HepG2 (cell line): ENCODE data around the gene GRHL1. TPM values are rescaled to one million over a fixed set of nuclear protein-coding genes. Genes with fewer than 3 reads are reported as not detected.

Source experiments
- ATF1 ChIP-seq: IDR thresholded peaks from 2 replicates; pipeline ENCODE4 v1.6.1; 2016; ENCODE audit warnings: mild to moderate bottlenecking, control low read depth
- BHLHE40 ChIP-seq: IDR thresholded peaks from 2 replicates; pipeline ENCODE4 v1.6.1; 2011; ENCODE audit warnings: low read length, improper control_type of control experiment
- ESRRA ChIP-seq: sonication (generic); formaldehyde crosslinking; IDR thresholded peaks from 2 replicates; pipeline ENCODE4 v1.5.1; 2020; ENCODE audit warnings: mild to moderate bottlenecking, low read depth, missing genetic modification reagents
- GATA4 ChIP-seq: sonication (generic); IDR thresholded peaks from 2 replicates; pipeline ENCODE4 v1.6.1; 2016; ENCODE audit warnings: antibody characterized with exemption, low read depth, borderline replicate concordance
- GATAD1 ChIP-seq: IDR thresholded peaks from 2 replicates; pipeline ENCODE4 v1.6.1; 2016; ENCODE audit warnings: missing genetic modification reagents, missing compliant biosample characterization
- GATAD2A ChIP-seq: IDR thresholded peaks from 2 replicates; pipeline ENCODE4 v1.6.1; 2016
- GPN1 ChIP-seq: sonication (generic); formaldehyde crosslinking; IDR thresholded peaks from 2 replicates; pipeline ENCODE4 v1.5.1; 2020; ENCODE audit warnings: missing genetic modification reagents, borderline replicate concordance
- HNRNPH1 ChIP-seq: fragments of 200-400 bp; formaldehyde crosslinking; optimal IDR thresholded peaks from 2 replicates; pipeline ENCODE3; 2017; ENCODE audit warnings: mild to moderate bottlenecking, low read depth, low read length
- HNRNPLL ChIP-seq: fragments of 200-400 bp; formaldehyde crosslinking; IDR thresholded peaks from 2 replicates; pipeline ENCODE4 v1.6.1; 2017; ENCODE audit warnings: mild to moderate bottlenecking, low read depth, low read length; ENCODE audit not compliant: poor library complexity, severe bottlenecking
- KAT2B ChIP-seq: fragments of 150-350 bp; IDR thresholded peaks from 2 replicates; pipeline ENCODE4 v1.6.1; 2014; ENCODE audit warnings: low read depth, low read length, borderline replicate concordance
- KLF9 ChIP-seq: IDR thresholded peaks from 2 replicates; pipeline ENCODE4 v1.6.1; 2016; ENCODE audit warnings: low read depth
- NKX3-1 ChIP-seq: sonication (generic); formaldehyde crosslinking; IDR thresholded peaks from 2 replicates; pipeline ENCODE4 v1.5.0; 2020; ENCODE audit warnings: missing genetic modification reagents
- PHF20 ChIP-seq: sonication (generic); formaldehyde crosslinking; IDR thresholded peaks from 2 replicates; pipeline ENCODE4 v1.5.0; 2020; ENCODE audit warnings: mild to moderate bottlenecking, missing genetic modification reagents
- RAD21 ChIP-seq: fragments of 450-650 bp; formaldehyde crosslinking; IDR thresholded peaks from 2 replicates; pipeline ENCODE4 v1.5.0; 2020; ENCODE audit warnings: mild to moderate bottlenecking
- STAT5B ChIP-seq: sonication (generic); formaldehyde crosslinking; IDR thresholded peaks from 2 replicates; pipeline ENCODE4 v1.4.0; 2020; ENCODE audit warnings: missing genetic modification reagents
- YY1 ChIP-seq: IDR thresholded peaks from 2 replicates; pipeline ENCODE4 v1.6.1; 2011; ENCODE audit warnings: low read length, low read depth, moderate library complexity, mild to moderate bottlenecking; ENCODE audit not compliant: insufficient read depth, insufficient replicate concordance
- ZNF382 ChIP-seq: sonication (generic); formaldehyde crosslinking; IDR thresholded peaks from 2 replicates; pipeline ENCODE4 v1.5.0; 2020; ENCODE audit warnings: missing genetic modification reagents, mild to moderate bottlenecking, borderline replicate concordance
- ZNF441 ChIP-seq: sonication (generic); formaldehyde crosslinking; IDR thresholded peaks from 2 replicates; pipeline ENCODE4 v1.7.0; 2021; ENCODE audit warnings: missing genetic modification reagents, borderline replicate concordance
- ZNF550 ChIP-seq: sonication (generic); formaldehyde crosslinking; IDR thresholded peaks from 2 replicates; pipeline ENCODE4 v1.4.0; 2020; ENCODE audit warnings: mild to moderate bottlenecking, missing genetic modification reagents, borderline replicate concordance
- ZNF790 ChIP-seq: sonication (generic); formaldehyde crosslinking; IDR thresholded peaks from 2 replicates; pipeline ENCODE4 v1.8.0; 2022; ENCODE audit warnings: missing genetic modification reagents, mild to moderate bottlenecking, borderline replicate concordance
- ZSCAN22 ChIP-seq: sonication (generic); formaldehyde crosslinking; IDR thresholded peaks from 2 replicates; pipeline ENCODE4 v1.4.0; 2020; ENCODE audit warnings: mild to moderate bottlenecking, missing genetic modification reagents
- polyA plus RNA-seq, 8 experiments: library from polyadenylated mRNA; depleted of rRNA in 3 of 8; stranded (reverse) in 7 of 8; unstranded in 1 of 8; fragments of >200 nt; fragmentation: Illumina TruSeq in 4 of 8; extraction: Trizol in 4 of 8; gene quantifications; 2 replicates each; pipeline versions ENCODE4 v1.2.1 to v1.2.3, GENCODE V29; 2011 to 2016; ENCODE audit warnings: low read depth in 4 of 8, missing spikeins in 1 of 8, mixed read lengths in 1 of 8; ENCODE audit not compliant: insufficient read depth in 1 of 8
- total RNA-seq, 5 experiments: library from RNA; depleted of rRNA; stranded (reverse); fragments of >200 nt; fragmentation: Illumina TruSeq; extraction: Trizol; gene quantifications; 2 replicates each; pipeline ENCODE4 v1.2.3, GENCODE V29; 2016; ENCODE audit warnings: low read depth in 1 of 5
- TF ChIP-seq, protein P1 (sequence below): sonication (generic); formaldehyde crosslinking; IDR thresholded peaks from 2 replicates; pipeline ENCODE4 v1.8.0; 2022; ENCODE audit warnings: missing genetic modification reagents, mild to moderate bottlenecking, moderate library complexity, borderline replicate concordance
- TF ChIP-seq, protein P2 (sequence below): IDR thresholded peaks from 2 replicates; pipeline ENCODE4 v1.6.1; 2016; ENCODE audit warnings: low read depth, borderline replicate concordance
- TF ChIP-seq, protein P3 (sequence below): sonication (generic); formaldehyde crosslinking; IDR thresholded peaks from 2 replicates; pipeline ENCODE4 v1.4.0; 2020; ENCODE audit warnings: mild to moderate bottlenecking, missing genetic modification reagents, borderline replicate concordance
- TF ChIP-seq, protein P4 (sequence below): sonication (generic); formaldehyde crosslinking; IDR thresholded peaks from 2 replicates; pipeline ENCODE4 v1.8.1; 2022; ENCODE audit warnings: mild to moderate bottlenecking, missing genetic modification reagents

Gene GRHL1
- total and polyA plus RNA-seq, 2 of the 13 experiments (the other 11 are each of a cell fraction or from before 2014, with no cell fraction given): 9.3 to 12.0 TPM

DNA sequence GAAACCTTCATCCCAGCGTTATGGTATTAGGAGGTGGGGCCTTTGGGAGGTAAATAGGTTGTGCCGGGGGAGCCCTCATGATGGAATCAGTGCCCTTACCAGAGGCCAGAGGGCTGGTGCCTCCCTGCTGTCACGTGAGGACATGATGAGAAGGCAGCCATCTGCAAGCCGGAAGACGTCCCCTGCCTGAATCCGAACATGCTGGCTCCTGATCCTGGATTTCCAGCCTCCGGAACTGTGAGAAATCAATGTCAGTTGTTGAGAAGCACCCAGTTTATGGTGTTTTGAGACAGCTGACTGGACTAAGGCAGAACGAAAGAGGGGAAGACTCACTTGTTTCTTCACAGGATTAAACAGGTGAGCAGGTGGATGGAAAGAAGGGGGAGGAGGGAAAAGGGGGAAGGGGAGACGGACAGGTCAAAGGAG is 78.8 kb downstream of the GRHL1 start (continued):
- TF ChIP-seq, protein P1, sequence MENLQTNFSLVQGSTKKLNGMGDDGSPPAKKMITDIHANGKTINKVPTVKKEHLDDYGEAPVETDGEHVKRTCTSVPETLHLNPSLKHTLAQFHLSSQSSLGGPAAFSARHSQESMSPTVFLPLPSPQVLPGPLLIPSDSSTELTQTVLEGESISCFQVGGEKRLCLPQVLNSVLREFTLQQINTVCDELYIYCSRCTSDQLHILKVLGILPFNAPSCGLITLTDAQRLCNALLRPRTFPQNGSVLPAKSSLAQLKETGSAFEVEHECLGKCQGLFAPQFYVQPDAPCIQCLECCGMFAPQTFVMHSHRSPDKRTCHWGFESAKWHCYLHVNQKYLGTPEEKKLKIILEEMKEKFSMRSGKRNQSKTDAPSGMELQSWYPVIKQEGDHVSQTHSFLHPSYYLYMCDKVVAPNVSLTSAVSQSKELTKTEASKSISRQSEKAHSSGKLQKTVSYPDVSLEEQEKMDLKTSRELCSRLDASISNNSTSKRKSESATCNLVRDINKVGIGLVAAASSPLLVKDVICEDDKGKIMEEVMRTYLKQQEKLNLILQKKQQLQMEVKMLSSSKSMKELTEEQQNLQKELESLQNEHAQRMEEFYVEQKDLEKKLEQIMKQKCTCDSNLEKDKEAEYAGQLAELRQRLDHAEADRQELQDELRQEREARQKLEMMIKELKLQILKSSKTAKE (CRISPR knock-in tag): no peak
- no peak for TF ChIP-seq RAD21 (CRISPR knock-in tag)
- TF ChIP-seq ZSCAN22 (CRISPR knock-in tag): no peak
- TF ChIP-seq STAT5B (CRISPR knock-in tag): no peak
- no peak for TF ChIP-seq ZNF382 (CRISPR knock-in tag)
- TF ChIP-seq ZNF550: no peak
- no peak for TF ChIP-seq KLF9 (CRISPR knock-in tag)
- no peak for TF ChIP-seq ATF1 (CRISPR knock-in tag)
- TF ChIP-seq BHLHE40: peak; percentile 89
- TF ChIP-seq, protein P2, sequence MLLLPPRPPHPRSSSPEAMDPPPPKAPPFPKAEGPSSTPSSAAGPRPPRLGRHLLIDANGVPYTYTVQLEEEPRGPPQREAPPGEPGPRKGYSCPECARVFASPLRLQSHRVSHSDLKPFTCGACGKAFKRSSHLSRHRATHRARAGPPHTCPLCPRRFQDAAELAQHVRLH: no peak
- TF ChIP-seq NKX3-1: no peak
- TF ChIP-seq KAT2B: no peak
- no peak for TF ChIP-seq GATAD1 (CRISPR knock-in tag)
- 0 out of 2 replicates have a peak, but pooled peaks have one; percentile 49 for TF ChIP-seq ZNF441 (CRISPR knock-in tag)
- TF ChIP-seq GATAD2A: peak; percentile 18; the same call in 1 of the 2 replicates
- TF ChIP-seq GATA4: no peak
- no peak for TF ChIP-seq ESRRA (CRISPR knock-in tag)
- TF ChIP-seq ZNF790 (CRISPR knock-in tag): no peak
- TF ChIP-seq, protein P3, sequence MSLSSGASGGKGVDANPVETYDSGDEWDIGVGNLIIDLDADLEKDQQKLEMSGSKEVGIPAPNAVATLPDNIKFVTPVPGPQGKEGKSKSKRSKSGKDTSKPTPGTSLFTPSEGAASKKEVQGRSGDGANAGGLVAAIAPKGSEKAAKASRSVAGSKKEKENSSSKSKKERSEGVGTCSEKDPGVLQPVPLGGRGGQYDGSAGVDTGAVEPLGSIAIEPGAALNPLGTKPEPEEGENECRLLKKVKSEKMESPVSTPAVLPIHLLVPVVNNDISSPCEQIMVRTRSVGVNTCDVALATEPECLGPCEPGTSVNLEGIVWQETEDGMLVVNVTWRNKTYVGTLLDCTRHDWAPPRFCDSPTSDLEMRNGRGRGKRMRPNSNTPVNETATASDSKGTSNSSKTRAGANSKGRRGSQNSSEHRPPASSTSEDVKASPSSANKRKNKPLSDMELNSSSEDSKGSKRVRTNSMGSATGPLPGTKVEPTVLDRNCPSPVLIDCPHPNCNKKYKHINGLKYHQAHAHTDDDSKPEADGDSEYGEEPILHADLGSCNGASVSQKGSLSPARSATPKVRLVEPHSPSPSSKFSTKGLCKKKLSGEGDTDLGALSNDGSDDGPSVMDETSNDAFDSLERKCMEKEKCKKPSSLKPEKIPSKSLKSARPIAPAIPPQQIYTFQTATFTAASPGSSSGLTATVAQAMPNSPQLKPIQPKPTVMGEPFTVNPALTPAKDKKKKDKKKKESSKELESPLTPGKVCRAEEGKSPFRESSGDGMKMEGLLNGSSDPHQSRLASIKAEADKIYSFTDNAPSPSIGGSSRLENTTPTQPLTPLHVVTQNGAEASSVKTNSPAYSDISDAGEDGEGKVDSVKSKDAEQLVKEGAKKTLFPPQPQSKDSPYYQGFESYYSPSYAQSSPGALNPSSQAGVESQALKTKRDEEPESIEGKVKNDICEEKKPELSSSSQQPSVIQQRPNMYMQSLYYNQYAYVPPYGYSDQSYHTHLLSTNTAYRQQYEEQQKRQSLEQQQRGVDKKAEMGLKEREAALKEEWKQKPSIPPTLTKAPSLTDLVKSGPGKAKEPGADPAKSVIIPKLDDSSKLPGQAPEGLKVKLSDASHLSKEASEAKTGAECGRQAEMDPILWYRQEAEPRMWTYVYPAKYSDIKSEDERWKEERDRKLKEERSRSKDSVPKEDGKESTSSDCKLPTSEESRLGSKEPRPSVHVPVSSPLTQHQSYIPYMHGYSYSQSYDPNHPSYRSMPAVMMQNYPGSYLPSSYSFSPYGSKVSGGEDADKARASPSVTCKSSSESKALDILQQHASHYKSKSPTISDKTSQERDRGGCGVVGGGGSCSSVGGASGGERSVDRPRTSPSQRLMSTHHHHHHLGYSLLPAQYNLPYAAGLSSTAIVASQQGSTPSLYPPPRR (CRISPR knock-in tag): no peak
- TF ChIP-seq PHF20 (CRISPR knock-in tag): peak; percentile 57; the same call in 1 of the 2 replicates
- peak; percentile 48 for TF ChIP-seq YY1
- TF ChIP-seq HNRNPH1: no peak
- no peak for TF ChIP-seq GPN1 (CRISPR knock-in tag)
- TF ChIP-seq, protein P4, sequence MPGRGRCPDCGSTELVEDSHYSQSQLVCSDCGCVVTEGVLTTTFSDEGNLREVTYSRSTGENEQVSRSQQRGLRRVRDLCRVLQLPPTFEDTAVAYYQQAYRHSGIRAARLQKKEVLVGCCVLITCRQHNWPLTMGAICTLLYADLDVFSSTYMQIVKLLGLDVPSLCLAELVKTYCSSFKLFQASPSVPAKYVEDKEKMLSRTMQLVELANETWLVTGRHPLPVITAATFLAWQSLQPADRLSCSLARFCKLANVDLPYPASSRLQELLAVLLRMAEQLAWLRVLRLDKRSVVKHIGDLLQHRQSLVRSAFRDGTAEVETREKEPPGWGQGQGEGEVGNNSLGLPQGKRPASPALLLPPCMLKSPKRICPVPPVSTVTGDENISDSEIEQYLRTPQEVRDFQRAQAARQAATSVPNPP (CRISPR knock-in tag): no peak
- TF ChIP-seq HNRNPLL: no peak
